ENCODE measurements around the gene F2RL2. TPM values are rescaled to one million over a fixed set of nuclear protein-coding genes. Genes with fewer than 3 reads are reported as not detected.

Gene F2RL2
- total and polyA plus RNA-seq, 4 donors: 0.08 to 1.3 (median 0.78) TPM

- Histone ChIP-seq H3K9me3 (ENCODE audit: control insufficient read depth in 4 of 4, low read length in 3 of 4) (no peaks in the 10 kb centered on the region), H3K4me3 (ENCODE audit: low read depth in 1 of 3, low read length in 3 of 3) (no peak overlapping the region), H3K36me3 (ENCODE audit: control insufficient read depth in 4 of 4, insufficient read depth in 3 of 4, low read depth in 1 of 4, low read length in 3 of 4) (peaks cover 0 to 19% (median 13%) of the 10 kb centered on the region in 4 donors), H3K27me3 (ENCODE audit: control insufficient read depth in 4 of 4, insufficient read depth in 4 of 4, low read length in 3 of 4) (no peaks in the 10 kb centered on the region), H3K27ac (ENCODE audit: low read depth in 1 of 2, low read length in 2 of 2) (no peak overlapping the region), H3K9ac (ENCODE audit: low read depth in 1 of 2, low read length in 2 of 2) (no peak overlapping the region), H3K4me1 (ENCODE audit: control insufficient read depth in 4 of 4, insufficient read depth in 4 of 4, low read length in 3 of 4) (no peaks in the 10 kb centered on the region)
- no peak for DNase-seq (ENCODE audit: low spot score)
- 94% methylated on average over 4 of the region's 4 CpGs for WGBS
- TF ChIP-seq HNF4A (conservative IDR thresholded peaks at IDR 0.05): no peak
- TF ChIP-seq ATF3 (IDR thresholded peaks at IDR 0.05): no peak
- TF ChIP-seq RXRA (IDR thresholded peaks at IDR 0.05): no peak
- TF ChIP-seq SP1 (IDR thresholded peaks at IDR 0.05): no peak
- no peak for TF ChIP-seq CTCF (IDR thresholded peaks at IDR 0.05; ENCODE audit: low read depth, low read length, missing input control)
- no peak for TF ChIP-seq HNF4G (IDR thresholded peaks at IDR 0.05)
- no peak for TF ChIP-seq YY1 (IDR thresholded peaks at IDR 0.05)
- no peak for TF ChIP-seq REST (IDR thresholded peaks at IDR 0.05)
- no peak for TF ChIP-seq FOXA1 (IDR thresholded peaks at IDR 0.05)
- TF ChIP-seq RAD21 (IDR thresholded peaks at IDR 0.05): no peak
- no peak for TF ChIP-seq TAF1 (conservative IDR thresholded peaks at IDR 0.05)
Observed at GRCh38 chr5:76617675-76618074, 5.5 kb downstream of the F2RL2 start.

- Histone ChIP-seq H3K4me1 (ENCODE audit: control insufficient read depth in 4 of 4, insufficient read depth in 4 of 4, low read length in 3 of 4) (no peaks in the 10 kb centered on the region), H3K9me3 (ENCODE audit: control insufficient read depth in 4 of 4, low read length in 3 of 4) (no peaks in the 10 kb centered on the region), H3K27me3 (ENCODE audit: control insufficient read depth in 4 of 4, insufficient read depth in 4 of 4, low read length in 3 of 4) (no peaks in the 10 kb centered on the region), H3K36me3 (ENCODE audit: control insufficient read depth in 4 of 4, insufficient read depth in 3 of 4, low read depth in 1 of 4, low read length in 3 of 4) (peaks cover 0 to 21% (median 15%) of the 10 kb centered on the region in 4 donors), H3K4me3 (ENCODE audit: low read depth in 1 of 3, low read length in 3 of 3) (no peak overlapping the region), H3K9ac (ENCODE audit: low read depth in 1 of 2, low read length in 2 of 2) (no peak overlapping the region), H3K27ac (ENCODE audit: low read depth in 1 of 2, low read length in 2 of 2) (no peak overlapping the region)
- 66% methylated on average over 4 of the region's 4 CpGs for WGBS
- DNase-seq (ENCODE audit: low spot score): no peak
- TF ChIP-seq MAX (IDR thresholded peaks at IDR 0.05) (no peak), TAF1 (conservative IDR thresholded peaks at IDR 0.05) (no peak), CTCF (IDR thresholded peaks at IDR 0.05; ENCODE audit: low read depth, low read length, missing input control) (no peak), ZBTB33 (IDR thresholded peaks at IDR 0.05) (no peak), HNF4G (IDR thresholded peaks at IDR 0.05) (no peak), FOXA2 (IDR thresholded peaks at IDR 0.05) (no peak)
Observed at GRCh38 chr5:76617229-76617628, 6.0 kb downstream of the F2RL2 start.

Measured in liver (tissue), 9 donors.